ENCODE measurements around the gene DOP1B.

The DOP1B gene

DNA sequence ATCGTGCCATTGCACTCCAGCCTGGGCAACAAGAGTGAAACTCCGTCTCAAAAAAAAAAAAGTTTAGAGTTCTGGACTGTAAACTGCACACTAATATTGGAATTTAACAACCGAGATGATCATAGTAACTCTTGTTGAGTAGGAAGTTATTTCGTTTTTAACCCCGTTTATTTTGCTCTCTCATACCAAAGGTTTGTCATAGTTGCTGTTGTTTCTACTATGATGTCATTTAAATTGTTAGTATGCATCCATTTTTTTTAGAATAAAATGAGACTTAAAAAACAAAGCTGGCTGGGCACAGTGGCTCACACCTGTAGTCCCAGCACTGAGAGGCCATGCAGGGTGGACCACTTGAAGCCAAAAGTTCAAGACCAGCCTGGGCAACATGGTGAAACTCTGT, 49.3 kb downstream of the DOP1B start:
- no peak for DNase-seq (ENCODE audit: low read depth)

Measured in stimulated activated CD8-positive, alpha-beta memory T cell treated with anti-CD3 and anti-CD28 coated beads, Interleukin-4, amount 100 ng/mL, for 24 hours (primary cell).